Endodermal cell (in vitro differentiated cells): Measurements from ENCODE around the gene CALML3. TPM values are rescaled to one million over a fixed set of nuclear protein-coding genes. Genes with fewer than 3 reads are reported as not detected.

Source experiments
- DNase-seq: peaks from one replicate; pipeline ENCODE4 v3.0.0-alpha.2; 2017
- H3K27ac ChIP-seq: 2 replicates; pipeline ENCODE4 v1.5.1; 2013; ENCODE audit warnings: mild to moderate bottlenecking, low read depth, low read length, moderate library complexity
- H3K27me3 ChIP-seq: 2 replicates; pipeline ENCODE4 v1.6.1; 2013; ENCODE audit warnings: mild to moderate bottlenecking, low read length, moderate library complexity; ENCODE audit not compliant: insufficient read depth, control insufficient read depth, poor library complexity, severe bottlenecking
- H3K36me3 ChIP-seq: 2 replicates; pipeline ENCODE4 v1.7.0; 2013; ENCODE audit warnings: mild to moderate bottlenecking, low read length, moderate library complexity; ENCODE audit not compliant: control insufficient read depth, insufficient read depth
- H3K4me1 ChIP-seq: one replicate; pipeline ENCODE4 v1.7.0; 2013; ENCODE audit warnings: low read length; ENCODE audit not compliant: control insufficient read depth, insufficient read depth
- H3K4me3 ChIP-seq: 2 replicates; pipeline ENCODE4 v1.5.1; 2013; ENCODE audit warnings: mild to moderate bottlenecking, low read length, moderate library complexity
- H3K9ac ChIP-seq: 2 replicates; pipeline ENCODE4 v1.6.1; 2013; ENCODE audit warnings: mild to moderate bottlenecking, low read length, moderate library complexity; ENCODE audit not compliant: poor library complexity, severe bottlenecking; ENCODE audit errors: extremely low read depth
- H3K9me3 ChIP-seq: 2 replicates; pipeline ENCODE4 v1.6.1; 2013; ENCODE audit warnings: mild to moderate bottlenecking, low read length, moderate library complexity; ENCODE audit not compliant: control insufficient read depth
- H3K27ac Mint-ChIP-seq: 2 replicates; pipeline ENCODE4 v1.8.0; 2020; ENCODE audit warnings: mixed read lengths
- H3K27me3 Mint-ChIP-seq: 2 replicates; pipeline ENCODE4 v1.8.0; 2021; ENCODE audit warnings: mild to moderate bottlenecking, mixed read lengths; ENCODE audit not compliant: insufficient read depth
- H3K36me3 Mint-ChIP-seq: 2 replicates; pipeline ENCODE4 v1.8.0; 2020; ENCODE audit warnings: low read depth, mixed read lengths
- H3K4me1 Mint-ChIP-seq: 2 replicates; pipeline ENCODE4 v1.8.0; 2020; ENCODE audit warnings: mixed read lengths
- H3K4me3 Mint-ChIP-seq: 2 replicates; pipeline ENCODE4 v1.8.0; 2020; ENCODE audit warnings: mild to moderate bottlenecking, moderate library complexity, mixed read lengths
- H3K9me3 Mint-ChIP-seq: 2 replicates; pipeline ENCODE4 v1.8.0; 2020; ENCODE audit warnings: mild to moderate bottlenecking, mixed read lengths
- WGBS, 2 experiments: methylation state at CpG; one replicate each; pipeline versions ENCODE4 v1.1.5 to v1.1.7; 2013; ENCODE audit warnings: missing lambda C conversion rate in 2 of 2, mixed read lengths in 1 of 2; ENCODE audit not compliant: insufficient coverage in 1 of 2, insufficient read length in 1 of 2; 5-methylcytosine and 5-hydroxymethylcytosine counted together
- total RNA-seq, 2 donors: library from RNA; stranded (reverse); fragmentation: NEBNext Ultra II Directional in 1 of 2; extraction: Animal tissue kit (Norgen Biotek cat#: 25700) in 1 of 2; gene quantifications; 2 replicates in 1 of 2; 3 replicates in 1 of 2; pipeline ENCODE4 v1.2.1, GENCODE V29; 2021
- TF ChIP-seq, protein P1 (sequence below): fragments of 200-600 bp; sonication (generic); conservative IDR thresholded peaks from 2 replicates; pipeline ENCODE4 v1.5.0; 2021; ENCODE audit warnings: antibody characterized with exemption, mild to moderate bottlenecking

Gene CALML3
- total RNA-seq, 2 donors from 2014 or later = not detected

DNA sequence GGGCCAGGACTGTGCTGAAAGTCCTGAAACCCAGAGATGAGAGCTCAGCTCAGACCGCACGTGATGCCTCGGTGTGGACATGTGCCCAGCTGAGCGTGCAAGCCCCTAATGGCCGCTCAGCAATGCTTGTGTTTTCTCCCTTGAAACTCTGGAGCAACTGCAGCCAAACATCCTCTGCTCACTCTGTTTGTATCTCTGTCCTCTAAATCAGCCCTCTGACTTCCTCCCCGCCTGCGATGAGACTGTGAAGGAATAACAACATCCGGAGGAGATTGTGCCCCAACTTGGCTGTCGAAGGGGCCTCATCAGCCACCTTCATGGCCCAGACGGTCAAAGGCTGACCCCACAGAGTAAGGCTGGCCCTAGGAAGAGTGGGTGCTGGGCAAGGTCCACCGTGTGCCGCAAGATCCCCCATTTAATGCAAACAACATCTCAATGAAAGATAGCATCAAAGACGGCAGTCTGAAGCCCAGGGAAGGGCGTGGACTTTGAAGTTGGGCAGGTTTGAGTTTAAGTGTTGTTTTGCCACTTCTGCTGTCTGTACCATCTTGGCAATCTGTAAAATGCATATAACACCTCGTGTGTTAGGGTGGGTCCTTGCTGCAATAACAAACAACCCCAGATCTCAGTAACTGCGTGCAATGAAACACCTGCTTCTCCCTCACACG, 39.9 kb downstream of the CALML3 start:
- H3K27ac Mint-ChIP-seq = peak overlapping the region; percentile 48
- H3K9ac ChIP-seq = no peak overlapping the region
- no peak overlapping the region for H3K27ac ChIP-seq

DNA sequence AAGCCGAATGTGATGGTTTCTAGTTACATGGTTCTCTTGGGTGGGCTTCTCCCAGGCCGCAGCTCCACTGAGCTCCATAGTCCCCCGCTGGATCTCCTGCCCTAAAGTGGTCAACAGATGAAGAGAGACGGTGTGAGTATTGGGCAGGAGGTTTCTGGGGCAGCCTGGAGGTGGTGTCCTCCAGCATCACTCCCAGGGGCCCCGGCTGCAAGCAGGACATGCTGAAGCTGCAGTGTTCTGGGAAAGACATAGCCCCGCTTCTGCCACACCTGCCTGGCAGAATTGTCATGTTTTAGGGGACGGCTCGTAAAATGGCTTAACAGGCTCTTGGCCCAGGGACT, 40.4 kb downstream of the CALML3 start:
- peak; percentile 33 for DNase-seq
- TF ChIP-seq, protein P1, sequence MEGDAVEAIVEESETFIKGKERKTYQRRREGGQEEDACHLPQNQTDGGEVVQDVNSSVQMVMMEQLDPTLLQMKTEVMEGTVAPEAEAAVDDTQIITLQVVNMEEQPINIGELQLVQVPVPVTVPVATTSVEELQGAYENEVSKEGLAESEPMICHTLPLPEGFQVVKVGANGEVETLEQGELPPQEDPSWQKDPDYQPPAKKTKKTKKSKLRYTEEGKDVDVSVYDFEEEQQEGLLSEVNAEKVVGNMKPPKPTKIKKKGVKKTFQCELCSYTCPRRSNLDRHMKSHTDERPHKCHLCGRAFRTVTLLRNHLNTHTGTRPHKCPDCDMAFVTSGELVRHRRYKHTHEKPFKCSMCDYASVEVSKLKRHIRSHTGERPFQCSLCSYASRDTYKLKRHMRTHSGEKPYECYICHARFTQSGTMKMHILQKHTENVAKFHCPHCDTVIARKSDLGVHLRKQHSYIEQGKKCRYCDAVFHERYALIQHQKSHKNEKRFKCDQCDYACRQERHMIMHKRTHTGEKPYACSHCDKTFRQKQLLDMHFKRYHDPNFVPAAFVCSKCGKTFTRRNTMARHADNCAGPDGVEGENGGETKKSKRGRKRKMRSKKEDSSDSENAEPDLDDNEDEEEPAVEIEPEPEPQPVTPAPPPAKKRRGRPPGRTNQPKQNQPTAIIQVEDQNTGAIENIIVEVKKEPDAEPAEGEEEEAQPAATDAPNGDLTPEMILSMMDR = no peak
- no peak overlapping the region for H3K4me3 ChIP-seq
- Mint-ChIP-seq H3K36me3 (no peaks in the 10 kb centered on the region), H3K27me3 (peaks cover 3% of the 10 kb centered on the region), H3K27ac (no peak overlapping the region), H3K4me1 (peaks cover 7% of the 10 kb centered on the region), H3K9me3 (no peaks in the 10 kb centered on the region), H3K4me3 (no peak overlapping the region)
- H3K9ac ChIP-seq = no peak overlapping the region
- no peak overlapping the region for H3K27ac ChIP-seq
- 86 to 95% methylated on average over 8 of the region's 8 CpGs for WGBS, 2 experiments
- no peaks in the 10 kb centered on the region for H3K27me3 ChIP-seq
- H3K9me3 ChIP-seq = no peaks in the 10 kb centered on the region
- no peaks in the 10 kb centered on the region for H3K36me3 ChIP-seq
- H3K4me1 ChIP-seq = no peaks in the 10 kb centered on the region

More for the DNA sequence above, 39.9 kb downstream of the CALML3 start:
- no peaks in the 10 kb centered on the region for H3K4me1 ChIP-seq
- H3K4me1 Mint-ChIP-seq = peaks cover 12% of the 10 kb centered on the region
- no peak overlapping the region for H3K4me3 ChIP-seq
- no peaks in the 10 kb centered on the region for H3K9me3 Mint-ChIP-seq
- 93 to 97% methylated on average over 12 to 17 of the region's 17 CpGs for WGBS, 2 experiments
- DNase-seq = peak; percentile 29
- no peaks in the 10 kb centered on the region for H3K27me3 ChIP-seq
- TF ChIP-seq, protein P1 = no peak
- no peaks in the 10 kb centered on the region for H3K9me3 ChIP-seq
- H3K36me3 Mint-ChIP-seq = no peaks in the 10 kb centered on the region
- peaks cover 1% of the 10 kb centered on the region for H3K27me3 Mint-ChIP-seq
- no peak overlapping the region for H3K4me3 Mint-ChIP-seq
- no peaks in the 10 kb centered on the region for H3K36me3 ChIP-seq

DNA sequence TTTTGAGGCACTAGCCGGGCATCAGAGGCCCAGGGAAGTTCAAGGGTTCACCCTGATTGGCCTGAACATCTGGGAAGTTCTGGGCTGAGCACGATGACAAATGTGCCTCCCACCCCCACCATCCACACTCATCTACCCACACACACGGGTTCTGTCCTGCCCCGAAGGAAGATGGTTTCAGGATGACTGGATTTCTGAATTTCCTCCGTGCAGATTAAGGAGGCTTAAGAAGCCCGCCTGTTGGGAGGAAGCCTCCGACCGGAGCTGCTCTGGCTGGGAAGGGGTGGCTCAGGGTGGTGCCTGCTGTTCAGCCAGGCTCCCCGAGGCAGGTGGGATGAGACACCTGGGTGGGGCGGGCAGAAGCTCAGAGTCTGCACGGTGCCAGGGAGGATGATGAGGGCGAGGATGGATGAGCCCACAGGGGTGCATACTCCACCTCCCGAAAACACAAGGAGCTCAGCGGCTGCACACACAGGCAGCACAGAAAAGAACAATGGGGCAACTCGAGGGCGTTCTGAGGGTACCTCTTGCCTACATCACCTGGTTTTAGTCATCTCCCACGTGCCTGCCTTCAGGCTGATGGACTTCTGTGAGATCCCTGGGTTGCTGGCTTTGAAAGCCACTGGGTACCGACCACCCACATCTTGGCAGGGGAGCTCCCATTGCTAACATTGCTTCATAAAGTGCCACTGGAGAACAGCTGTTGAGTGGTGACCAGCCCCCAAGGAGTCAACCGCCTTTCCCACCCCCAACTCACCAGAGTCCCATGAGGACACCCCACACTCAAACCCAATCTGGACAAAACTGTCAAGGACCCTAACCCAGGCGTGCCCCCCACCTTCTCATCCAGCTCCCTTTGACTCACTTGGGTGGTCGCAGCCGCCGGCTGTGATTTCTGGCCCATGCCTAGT, 41.2 kb downstream of the CALML3 start:
- Mint-ChIP-seq H3K27me3 (peaks cover 3% of the 10 kb centered on the region), H3K4me3 (no peak overlapping the region)

More for the DNA sequence above, 41.2 kb downstream of the CALML3 start:
- Mint-ChIP-seq H3K27ac (no peak overlapping the region), H3K36me3 (no peaks in the 10 kb centered on the region), H3K9me3 (no peaks in the 10 kb centered on the region), H3K4me1 (peaks cover 3% of the 10 kb centered on the region)
- Histone ChIP-seq H3K4me1 (no peaks in the 10 kb centered on the region), H3K36me3 (no peaks in the 10 kb centered on the region), H3K4me3 (no peak overlapping the region), H3K27me3 (no peaks in the 10 kb centered on the region), H3K9me3 (no peaks in the 10 kb centered on the region), H3K9ac (no peak overlapping the region), H3K27ac (no peak overlapping the region)
- peak; percentile 36 for DNase-seq
- WGBS, 2 experiments = 90 to 92% methylated on average over 15 to 23 of the region's 23 CpGs
- TF ChIP-seq, protein P1 = no peak
